Measurements from ENCODE around the gene SAMD4A.

SAMD4A gene

DNA sequence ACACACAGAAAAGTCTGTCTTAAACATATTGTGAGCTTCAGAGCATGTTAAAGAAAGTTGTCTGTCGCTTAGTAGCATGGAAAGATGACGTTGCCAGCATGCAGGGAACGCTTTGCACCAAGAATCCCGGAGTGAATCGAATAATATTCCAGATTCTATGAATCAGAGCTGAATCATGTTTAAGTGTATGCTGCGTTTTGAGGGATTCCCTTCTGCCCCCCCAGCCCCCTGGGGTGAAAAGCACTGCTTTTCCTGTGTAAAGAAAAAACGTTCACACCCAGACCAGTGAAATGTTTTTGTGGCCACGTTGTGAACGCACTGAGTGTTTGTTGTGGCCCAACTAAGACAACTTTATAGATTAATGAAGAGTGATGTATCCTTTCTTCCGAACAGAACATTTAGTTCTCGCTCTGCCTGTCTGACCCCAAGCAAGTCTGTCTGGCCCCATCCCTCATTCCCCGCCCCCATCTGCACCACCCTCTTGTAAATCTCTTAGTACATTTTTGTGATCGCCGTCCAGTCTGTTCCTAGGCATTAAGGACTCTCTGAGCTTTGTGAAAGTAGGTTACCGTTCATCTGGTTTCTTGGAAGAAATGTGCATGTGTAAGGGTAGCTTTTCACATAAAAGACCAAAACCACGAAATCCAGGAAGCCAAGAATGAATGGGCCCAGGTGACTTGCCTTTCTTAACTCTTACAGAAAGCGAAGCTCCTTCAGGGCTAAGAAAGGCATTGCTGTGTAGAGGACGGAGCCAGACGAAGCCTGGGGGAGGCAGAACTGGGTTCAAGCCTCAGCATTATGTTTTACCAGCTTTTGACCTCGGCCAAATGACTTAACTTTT, 103.0 kb downstream of the SAMD4A start:
- Histone ChIP-seq H3K9me2 (replicated peaks; ENCODE audit: insufficient read depth, low read length) (no peaks in the 10 kb centered on the region), H3K9ac (ENCODE audit: low read length) (no peak overlapping the region), H3F3A (ENCODE audit: insufficient read depth) (no peaks in the 10 kb centered on the region), H2AFZ (ENCODE audit: low read depth, low read length, severe bottlenecking) (no peak overlapping the region), H4K20me1 (ENCODE audit: low read depth, low read length) (no peaks in the 10 kb centered on the region), H3K9me3 (ENCODE audit: insufficient read depth, low read length) (no peaks in the 10 kb centered on the region), H3K79me2 (ENCODE audit: insufficient read depth, low read length) (no peaks in the 10 kb centered on the region), H3K27ac (ENCODE audit: low read depth, low read length) (no peak overlapping the region), H3K36me3 (ENCODE audit: low read length) (no peaks in the 10 kb centered on the region), H3K27me3 (ENCODE audit: low read length) (no peaks in the 10 kb centered on the region), H3K4me2 (ENCODE audit: low read depth, low read length, poor library complexity, severe bottlenecking) (no peak overlapping the region), H3K4me3 (ENCODE audit: insufficient read depth, low read length, poor library complexity, severe bottlenecking) (no peak overlapping the region)
- no peak for TF ChIP-seq EZH2phosphoT487 (conservative IDR thresholded peaks at IDR 0.05; ENCODE audit: low read length)
- TF ChIP-seq CTCF (IDR thresholded peaks at IDR 0.05; ENCODE audit: insufficient read depth, low read length, poor library complexity, severe bottlenecking) = no peak

DNA sequence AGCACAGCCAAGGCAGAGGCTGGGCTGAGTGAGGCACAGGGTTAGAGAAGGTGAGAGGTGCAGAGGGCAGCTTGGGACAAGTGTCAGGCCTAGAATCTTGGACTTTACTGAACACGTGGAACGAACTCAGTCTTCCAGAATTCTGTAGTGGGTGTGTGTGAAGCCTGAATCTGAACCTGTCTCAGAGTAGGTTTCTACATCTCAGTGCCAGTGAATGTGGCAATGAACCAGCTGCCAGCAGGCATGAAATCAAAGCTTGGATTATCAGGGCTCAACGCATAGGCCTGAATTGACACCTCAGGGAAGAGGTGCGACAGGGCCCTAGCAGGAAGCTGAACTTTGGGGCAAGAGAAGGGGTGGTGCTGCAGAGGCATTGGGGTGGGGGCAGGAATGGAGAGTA, 104.6 kb downstream of the SAMD4A start:
- TF ChIP-seq EZH2phosphoT487 (conservative IDR thresholded peaks at IDR 0.05; ENCODE audit: low read length) (no peak), CTCF (IDR thresholded peaks at IDR 0.05; ENCODE audit: insufficient read depth, low read length, poor library complexity, severe bottlenecking) (no peak)

DNA sequence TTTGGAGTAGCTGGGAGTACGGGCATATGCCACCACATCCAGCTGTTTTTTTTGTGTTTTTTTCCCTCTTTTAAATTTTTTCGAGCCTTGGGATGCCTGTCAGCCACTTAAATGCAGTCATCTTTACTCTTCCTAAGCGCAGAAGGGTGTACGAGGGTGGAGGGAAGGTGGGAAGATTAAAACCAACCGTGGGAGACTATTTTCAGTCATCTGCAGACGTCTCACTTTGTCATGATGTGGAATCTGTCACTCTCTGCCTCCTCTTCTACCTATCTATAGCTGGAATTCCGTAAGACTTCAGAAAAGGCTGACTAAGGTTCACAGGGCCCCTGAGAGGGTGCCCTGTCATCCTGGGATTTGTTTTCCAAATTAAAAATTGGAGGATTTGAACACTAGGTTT, 105.3 kb downstream of the SAMD4A start:
- no peaks in the 10 kb centered on the region for H3K9me2 ChIP-seq (replicated peaks; ENCODE audit: insufficient read depth, low read length)
- H2AFZ ChIP-seq (ENCODE audit: low read depth, low read length, severe bottlenecking) = no peak overlapping the region
- H3K79me2 ChIP-seq (ENCODE audit: insufficient read depth, low read length) = no peaks in the 10 kb centered on the region
- H3K9me3 ChIP-seq (ENCODE audit: insufficient read depth, low read length) = no peaks in the 10 kb centered on the region
- H4K20me1 ChIP-seq (ENCODE audit: low read depth, low read length) = no peaks in the 10 kb centered on the region
- H3F3A ChIP-seq (ENCODE audit: insufficient read depth) = no peaks in the 10 kb centered on the region
- no peaks in the 10 kb centered on the region for H3K36me3 ChIP-seq (ENCODE audit: low read length)
- no peak for TF ChIP-seq CTCF (IDR thresholded peaks at IDR 0.05; ENCODE audit: insufficient read depth, low read length, poor library complexity, severe bottlenecking)
- no peak for TF ChIP-seq EZH2phosphoT487 (conservative IDR thresholded peaks at IDR 0.05; ENCODE audit: low read length)
- no peak overlapping the region for H3K27ac ChIP-seq (ENCODE audit: low read depth, low read length)
- no peak overlapping the region for H3K4me3 ChIP-seq (ENCODE audit: insufficient read depth, low read length, poor library complexity, severe bottlenecking)
- H3K27me3 ChIP-seq (ENCODE audit: low read length) = no peaks in the 10 kb centered on the region
- no peak overlapping the region for H3K9ac ChIP-seq (ENCODE audit: low read length)
- H3K4me2 ChIP-seq (ENCODE audit: low read depth, low read length, poor library complexity, severe bottlenecking) = no peak overlapping the region

More for the DNA sequence above, 104.6 kb downstream of the SAMD4A start:
- no peaks in the 10 kb centered on the region for H3K27me3 ChIP-seq (ENCODE audit: low read length)
- no peak overlapping the region for H3K9ac ChIP-seq (ENCODE audit: low read length)
- H3K4me3 ChIP-seq (ENCODE audit: insufficient read depth, low read length, poor library complexity, severe bottlenecking) = no peak overlapping the region
- H3K79me2 ChIP-seq (ENCODE audit: insufficient read depth, low read length) = no peaks in the 10 kb centered on the region
- no peaks in the 10 kb centered on the region for H3K9me2 ChIP-seq (replicated peaks; ENCODE audit: insufficient read depth, low read length)
- H3K36me3 ChIP-seq (ENCODE audit: low read length) = no peaks in the 10 kb centered on the region
- no peak overlapping the region for H3K4me2 ChIP-seq (ENCODE audit: low read depth, low read length, poor library complexity, severe bottlenecking)
- no peaks in the 10 kb centered on the region for H4K20me1 ChIP-seq (ENCODE audit: low read depth, low read length)
- no peaks in the 10 kb centered on the region for H3K9me3 ChIP-seq (ENCODE audit: insufficient read depth, low read length)
- no peak overlapping the region for H3K27ac ChIP-seq (ENCODE audit: low read depth, low read length)
- H3F3A ChIP-seq (ENCODE audit: insufficient read depth) = no peaks in the 10 kb centered on the region
- no peak overlapping the region for H2AFZ ChIP-seq (ENCODE audit: low read depth, low read length, severe bottlenecking)

Measured in SU-DHL-6 (cell line).